ENCODE results near the gene GRM1.

DNA sequence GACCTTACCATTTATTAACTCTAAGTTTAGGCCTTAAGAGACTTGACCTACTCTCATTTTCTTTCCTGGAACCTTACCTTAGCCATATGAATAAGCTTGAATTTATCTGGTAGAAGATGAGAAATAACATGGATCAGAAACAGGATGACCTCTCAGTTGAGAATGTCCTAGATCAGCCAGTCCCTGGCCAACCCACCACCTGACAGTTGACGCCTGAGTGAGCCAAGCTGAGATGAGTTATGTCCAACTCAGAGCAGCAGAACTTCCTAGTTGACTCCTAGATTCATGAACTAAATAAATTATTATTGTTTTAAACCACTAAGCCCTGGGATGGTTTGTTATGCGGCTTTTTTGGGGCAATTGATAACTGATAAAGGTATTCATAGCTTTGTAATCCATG is 281.8 kb downstream of the GRM1 start:
- TF ChIP-seq EZH2phosphoT487 (IDR thresholded peaks at IDR 0.05; ENCODE audit: borderline replicate concordance) (no peak), CTCF (conservative IDR thresholded peaks at IDR 0.05; ENCODE audit: low read length) (no peak)

All from Loucy (cell line).